ENCODE measurements around the gene CYP2U1. TPM values are rescaled to one million over a fixed set of nuclear protein-coding genes. Genes with fewer than 3 reads are reported as not detected.

CYP2U1 gene
- 1.1 and 1.9 TPM in 2 replicates for total RNA-seq

GRCh38 chr4:107930821-107931774, at the start of gene CYP2U1:
CYP2U1 (plus strand) TSS chr4:107931549; CDS start chr4:107931644, 95 bp downstream.

GRCh38 chr4:107989537-107990386, 58.4 kb downstream of the CYP2U1 start, which contains the start of gene HADH:
HADH (plus strand) TSS chr4:107989889; CDS start chr4:107989933, 44 bp downstream.

Other genes starting within 250 kb of the CYP2U1 start
- gene PAPSS1, start 211.3 kb upstream of the CYP2U1 start, total RNA-seq: 55.5 and 55.7 TPM in 2 replicates
- gene SGMS2, start 106.6 kb upstream of the CYP2U1 start, total RNA-seq: 94.0 and 107 TPM in 2 replicates
- gene HADH, start 58.3 kb downstream of the CYP2U1 start, total RNA-seq: 28.0 and 32.5 TPM in 2 replicates
- 2.5 and 3.3 TPM in 2 replicates for gene LEF1, start 237.4 kb downstream of the CYP2U1 start, total RNA-seq